Daoy (cell line): ENCODE results near the gene FANCC. TPM values are rescaled to one million over a fixed set of nuclear protein-coding genes. Genes with fewer than 3 reads are reported as not detected.

ENCODE experiments used
- total RNA-seq: library from RNA; depleted of rRNA; stranded (reverse); fragments of >200 nt; shearing (Covaris generic); gene quantifications from 2 replicates; pipeline ENCODE4 v1.2.3, GENCODE V29; 2014; rRNA removed

The FANCC gene
- total RNA-seq, 1 experiment from 2014 or later, result 23.9 TPM

Other genes starting within 250 kb of the FANCC start
- 4.3 and 6.8 TPM in 2 replicates for gene PTCH1, start 199.3 kb upstream of the FANCC start, total RNA-seq